Vagina (tissue), 2 donors: Measurements from ENCODE around the gene DCANP1.

Source experiments
- CTCF ChIP-seq, 3 experiments: fragments of 450-650 bp in 2 of 3; fragments of 200-600 bp in 1 of 3; sonication (generic) in 1 of 3; IDR thresholded peaks; one replicate each; pipeline ENCODE4 v1.5.1; 2017 to 2019; ENCODE audit warnings: antibody characterized with exemption in 3 of 3, mild to moderate bottlenecking in 2 of 3, moderate library complexity in 2 of 3
- POLR2A ChIP-seq, 2 donors: fragments of 450-650 bp; IDR thresholded peaks; one replicate each; pipeline ENCODE4 v1.6.1; 2017; ENCODE audit warnings: antibody characterized with exemption in 2 of 2, mild to moderate bottlenecking in 2 of 2, moderate library complexity in 2 of 2
- POLR2AphosphoS5 ChIP-seq, 2 donors: sonication (generic); formaldehyde crosslinking; IDR thresholded peaks; one replicate each; pipeline ENCODE4 v1.9.0; 2017; ENCODE audit warnings: antibody characterized with exemption in 2 of 2, mild to moderate bottlenecking in 2 of 2, low read depth in 1 of 2; ENCODE audit not compliant: insufficient read depth in 1 of 2

DNA sequence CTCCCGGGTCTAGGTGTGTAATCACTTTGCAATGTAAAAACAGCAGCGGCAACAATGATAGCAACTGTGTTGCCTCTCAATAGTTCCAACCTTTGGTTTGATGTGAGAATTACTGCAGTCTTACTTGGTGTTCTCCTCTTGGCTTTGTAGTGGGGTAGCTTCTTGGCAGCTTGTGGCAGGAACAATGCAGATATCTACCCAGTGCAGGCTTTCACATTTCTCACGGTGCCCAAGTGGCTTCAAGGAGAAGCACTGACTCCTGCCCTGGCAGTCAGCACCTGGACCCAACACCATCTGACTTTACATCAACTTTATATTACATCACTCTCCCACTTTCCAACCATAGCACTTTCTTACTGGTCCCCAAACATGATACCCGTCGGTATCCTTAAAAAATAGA, 33.4 kb upstream of the DCANP1 start:
- TF ChIP-seq CTCF (IDR thresholded peaks at IDR 0.05) (no peak), POLR2A (IDR thresholded peaks at IDR 0.05) (no peak), POLR2AphosphoS5 (IDR thresholded peaks at IDR 0.05; ENCODE audit: insufficient read depth in 1 of 2, low read depth in 1 of 2) (no peak)
